Spleen (tissue), 11 donors: Measurements from ENCODE around the gene TET2. TPM values are rescaled to one million over a fixed set of nuclear protein-coding genes. Genes with fewer than 3 reads are reported as not detected.

Experiments used
- DNase-seq: peaks from one replicate; pipeline ENCODE4 v3.0.0-alpha.2; 2020
- H3K27ac ChIP-seq, 8 donors: fragments of 200-600 bp; sonication (generic) in 7 of 8; 1 replicate in 4 of 8; 2 replicates in 4 of 8; pipeline versions ENCODE4 v1.5.0 to v1.8.0; 2016 to 2021; ENCODE audit warnings: inconsistent platforms in 4 of 8, mild to moderate bottlenecking in 4 of 8, moderate library complexity in 1 of 8
- H3K27me3 ChIP-seq, 7 donors: fragments of 200-600 bp; sonication (generic) in 6 of 7; replicated peaks in 1 of 7; 1 replicate in 4 of 7; 2 replicates in 3 of 7; pipeline versions ENCODE4 v1.5.0 to v1.8.0; 2016 to 2021; ENCODE audit warnings: inconsistent platforms in 3 of 7, mild to moderate bottlenecking in 1 of 7
- H3K36me3 ChIP-seq, 6 donors: fragments of 200-600 bp; sonication (generic) in 5 of 6; 1 replicate in 4 of 6; 2 replicates in 2 of 6; pipeline versions ENCODE4 v1.5.0 to v1.8.0; 2016 to 2021; ENCODE audit warnings: inconsistent platforms in 2 of 6
- H3K4me1 ChIP-seq, 6 donors: fragments of 200-600 bp; sonication (generic) in 5 of 6; 1 replicate in 3 of 6; 2 replicates in 3 of 6; pipeline versions ENCODE4 v1.5.0 to v1.8.0; 2016 to 2021; ENCODE audit warnings: inconsistent platforms in 3 of 6
- H3K4me3 ChIP-seq, 8 donors: fragments of 200-600 bp; sonication (generic) in 7 of 8; 1 replicate in 4 of 8; 2 replicates in 4 of 8; pipeline versions ENCODE4 v1.5.0 to v1.8.0; 2016 to 2021; ENCODE audit warnings: inconsistent platforms in 4 of 8, mild to moderate bottlenecking in 4 of 8, moderate library complexity in 2 of 8
- H3K9me3 ChIP-seq, 8 donors: fragments of 200-600 bp; sonication (generic) in 7 of 8; 1 replicate in 4 of 8; 2 replicates in 4 of 8; pipeline versions ENCODE4 v1.5.0 to v1.8.0; 2016 to 2021; ENCODE audit warnings: inconsistent platforms in 4 of 8
- POLR2A ChIP-seq, 3 donors: fragments of 450-650 bp; IDR thresholded peaks; one replicate each; pipeline ENCODE4 v1.5.1; 2017; ENCODE audit warnings: antibody characterized with exemption in 3 of 3, mild to moderate bottlenecking in 1 of 3
- POLR2AphosphoS5 ChIP-seq, 3 donors: sonication (generic); formaldehyde crosslinking; IDR thresholded peaks; one replicate each; pipeline ENCODE4 v1.5.1; 2017; ENCODE audit warnings: antibody characterized with exemption in 3 of 3
- WGBS, 5 donors: extraction: QIAGEN DNeasy Blood & Tissue Kit in 3 of 5; methylation state at CpG; one replicate each; pipeline versions ENCODE4 v1.1.5 to v1.1.7; 2013 to 2018; 5-methylcytosine and 5-hydroxymethylcytosine counted together
- intact Hi-C: fragments of 100-400 bp; cut with DNase I; formaldehyde crosslinking; loops from one replicate; pipeline ENCODE4 v1.15.0; 2023; ENCODE audit warnings: low total_unique reads
- polyA plus RNA-seq, 3 donors: library from polyadenylated mRNA; stranded (reverse); fragments of 200-250 nt; gene quantifications; one replicate each; pipeline ENCODE4 v1.2.1, GENCODE V29; 2013
- total RNA-seq, 7 donors: library from RNA; depleted of rRNA in 3 of 7; stranded (reverse); fragments of >200 nt in 3 of 7; fragmentation: NEBNext Ultra II Directional in 4 of 7; extraction: Animal tissue kit (Norgen Biotek cat#: 25700) in 4 of 7; gene quantifications; one replicate each; pipeline versions ENCODE4 v1.1.0 to v1.2.1, GENCODE V29; 2016 to 2021
- TF ChIP-seq, protein P1 (sequence below), 11 experiments: fragments of 200-600 bp in 7 of 11; fragments of 450-650 bp in 4 of 11; sonication (generic) in 4 of 11; IDR thresholded peaks in 8 of 11; conservative IDR thresholded peaks in 3 of 11; 1 replicate in 7 of 11; 2 replicates in 4 of 11; pipeline versions ENCODE4 v1.4.0 to v1.8.0; 2016 to 2021; ENCODE audit warnings: antibody characterized with exemption in 11 of 11, inconsistent platforms in 4 of 11, mild to moderate bottlenecking in 1 of 11
- donor health status: healthy with polysubstance abuse.
- donor health status: DM: no; HTN: no; CAD: no; lungs with moderate emphysema.
- donor health status: DM: no; HTN: no; CAD: no.
- donor health status: Bipolar disorder and iron deficiency.
- donor health status: healthy.
- donor health status: DM: no; HTN: no; CAD: no.
- donor health status: DM: yes; HTN: yes; CAD: no.

TET2 gene
- total and polyA plus RNA-seq, 10 donors = 2.5 to 70.4 (median 45.0) TPM

DNA sequence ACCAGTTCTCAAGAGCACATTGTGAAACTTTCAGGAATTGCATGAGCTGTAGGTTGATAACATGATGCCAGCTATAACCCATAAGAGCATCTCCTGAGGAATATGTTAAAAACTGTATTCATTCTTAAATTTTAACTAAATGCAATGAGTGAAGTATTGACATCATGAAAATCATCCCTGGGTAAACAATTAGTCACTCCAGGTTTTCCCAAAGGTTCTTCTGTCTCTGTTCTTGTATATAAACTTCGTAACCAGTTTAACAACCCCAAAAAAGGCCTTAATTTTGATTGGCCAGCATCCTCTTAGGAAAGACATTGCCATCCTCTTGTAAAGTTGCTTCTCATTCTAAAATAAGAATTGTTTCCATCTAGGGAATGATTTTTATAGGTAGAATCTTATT lies 80.4 kb downstream of the TET2 start:
- WGBS, 5 donors = 95 to 98% (median 97%) methylated on average over 1 of the region's 1 CpG
- intact Hi-C loops = no loop called here

DNA sequence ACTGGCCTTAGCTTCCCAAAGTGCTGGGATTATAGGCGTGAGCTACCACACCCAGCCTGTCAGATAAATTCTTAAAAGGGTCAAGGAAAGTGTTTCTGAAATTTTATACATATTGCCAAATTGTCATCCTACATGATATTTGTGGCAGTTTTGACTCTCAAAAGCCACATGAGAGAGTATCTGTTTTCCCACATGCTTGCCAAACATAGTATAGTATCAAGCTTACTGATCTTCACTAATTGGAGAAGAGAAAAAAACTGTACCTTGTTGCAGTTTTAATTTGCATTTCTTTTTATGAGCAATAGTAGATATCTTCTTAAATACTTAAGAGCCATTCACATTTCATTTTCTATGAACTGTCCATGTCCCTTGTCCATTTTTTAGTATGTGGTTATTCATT lies 83.6 kb downstream of the TET2 start:
- intact Hi-C loops = no loop called here
- Histone ChIP-seq H3K27ac (no peak overlapping the region), H3K9me3 (no peaks in the 10 kb centered on the region), H3K27me3 (no peaks in the 10 kb centered on the region), H3K36me3 (peaks cover 0 to 17% (median 14%) of the 10 kb centered on the region in 6 donors), H3K4me3 (no peak overlapping the region), H3K4me1 (peaks cover 0 to 17% (median 0%) of the 10 kb centered on the region in 6 donors)
- no peak for DNase-seq
- 89 to 100% (median 94%) methylated on average over 1 of the region's 1 CpG for WGBS, 5 donors
- TF ChIP-seq, protein P1, sequence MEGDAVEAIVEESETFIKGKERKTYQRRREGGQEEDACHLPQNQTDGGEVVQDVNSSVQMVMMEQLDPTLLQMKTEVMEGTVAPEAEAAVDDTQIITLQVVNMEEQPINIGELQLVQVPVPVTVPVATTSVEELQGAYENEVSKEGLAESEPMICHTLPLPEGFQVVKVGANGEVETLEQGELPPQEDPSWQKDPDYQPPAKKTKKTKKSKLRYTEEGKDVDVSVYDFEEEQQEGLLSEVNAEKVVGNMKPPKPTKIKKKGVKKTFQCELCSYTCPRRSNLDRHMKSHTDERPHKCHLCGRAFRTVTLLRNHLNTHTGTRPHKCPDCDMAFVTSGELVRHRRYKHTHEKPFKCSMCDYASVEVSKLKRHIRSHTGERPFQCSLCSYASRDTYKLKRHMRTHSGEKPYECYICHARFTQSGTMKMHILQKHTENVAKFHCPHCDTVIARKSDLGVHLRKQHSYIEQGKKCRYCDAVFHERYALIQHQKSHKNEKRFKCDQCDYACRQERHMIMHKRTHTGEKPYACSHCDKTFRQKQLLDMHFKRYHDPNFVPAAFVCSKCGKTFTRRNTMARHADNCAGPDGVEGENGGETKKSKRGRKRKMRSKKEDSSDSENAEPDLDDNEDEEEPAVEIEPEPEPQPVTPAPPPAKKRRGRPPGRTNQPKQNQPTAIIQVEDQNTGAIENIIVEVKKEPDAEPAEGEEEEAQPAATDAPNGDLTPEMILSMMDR (IDR thresholded peaks at IDR 0.05 in 8 of 11, conservative IDR thresholded peaks at IDR 0.05 in 3 of 11) = no peak
- TF ChIP-seq POLR2A (IDR thresholded peaks at IDR 0.05) = no peak

More for the DNA sequence above, 80.4 kb downstream of the TET2 start:
- Histone ChIP-seq H3K36me3 (no peaks in the 10 kb centered on the region), H3K27ac (no peak overlapping the region), H3K4me1 (peaks cover 0 to 14% (median 2%) of the 10 kb centered on the region in 6 donors), H3K9me3 (no peaks in the 10 kb centered on the region), H3K27me3 (no peaks in the 10 kb centered on the region), H3K4me3 (no peak overlapping the region)
- TF ChIP-seq POLR2AphosphoS5 (IDR thresholded peaks at IDR 0.05) = no peak
- no peak for DNase-seq

DNA sequence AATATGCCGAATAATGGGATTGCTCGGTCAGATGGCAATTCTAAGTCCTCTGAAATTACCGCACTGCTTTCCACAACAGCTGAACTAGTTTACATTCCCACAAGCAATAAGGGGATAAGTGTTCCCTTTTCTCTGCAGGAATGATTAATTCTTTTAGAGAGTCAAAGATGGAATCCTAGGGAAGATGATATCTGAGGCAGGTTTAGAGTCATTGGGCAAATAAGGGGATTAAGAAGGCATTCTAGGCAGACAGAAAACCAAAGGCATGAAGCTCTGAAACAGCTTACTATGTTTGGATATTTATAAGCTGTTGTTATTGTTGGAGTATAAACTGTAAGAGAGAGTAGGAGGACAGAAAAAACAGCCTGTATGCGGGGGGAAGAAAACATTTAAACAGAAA lies 85.7 kb downstream of the TET2 start:
- peaks cover 0 to 38% (median 26%) of the 10 kb centered on the region in 6 donors for H3K36me3 ChIP-seq
- no peak overlapping the region for H3K27ac ChIP-seq
- no peaks in the 10 kb centered on the region for H3K27me3 ChIP-seq
- DNase-seq = no peak
- TF ChIP-seq, protein P1 (IDR thresholded peaks at IDR 0.05 in 8 of 11, conservative IDR thresholded peaks at IDR 0.05 in 3 of 11) = no peak
- TF ChIP-seq POLR2A (IDR thresholded peaks at IDR 0.05) = no peak
- TF ChIP-seq POLR2AphosphoS5 (IDR thresholded peaks at IDR 0.05) = no peak
- H3K4me3 ChIP-seq = no peak overlapping the region
- peaks cover 4 to 33% (median 10%) of the 10 kb centered on the region in 6 donors for H3K4me1 ChIP-seq
- intact Hi-C loops = no loop called here
- H3K9me3 ChIP-seq = no peaks in the 10 kb centered on the region
- WGBS, 5 donors = 96 to 98% (median 97%) methylated on average over 4 of the region's 4 CpGs

DNA sequence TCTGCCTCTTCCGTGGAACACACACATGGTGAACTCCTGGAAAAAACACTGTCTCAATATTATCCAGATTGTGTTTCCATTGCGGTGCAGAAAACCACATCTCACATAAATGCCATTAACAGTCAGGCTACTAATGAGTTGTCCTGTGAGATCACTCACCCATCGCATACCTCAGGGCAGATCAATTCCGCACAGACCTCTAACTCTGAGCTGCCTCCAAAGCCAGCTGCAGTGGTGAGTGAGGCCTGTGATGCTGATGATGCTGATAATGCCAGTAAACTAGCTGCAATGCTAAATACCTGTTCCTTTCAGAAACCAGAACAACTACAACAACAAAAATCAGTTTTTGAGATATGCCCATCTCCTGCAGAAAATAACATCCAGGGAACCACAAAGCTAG lies 87.9 kb downstream of the TET2 start:
- 86 to 96% (median 96%) methylated on average over 4 of the region's 4 CpGs for WGBS, 5 donors
- intact Hi-C loops = no loop called here

More for the DNA sequence above, 87.9 kb downstream of the TET2 start:
- H3K36me3 ChIP-seq = peaks cover 0 to 60% (median 31%) of the 10 kb centered on the region in 6 donors
- DNase-seq = no peak
- no peaks in the 10 kb centered on the region for H3K9me3 ChIP-seq
- no peak overlapping the region for H3K27ac ChIP-seq
- no peaks in the 10 kb centered on the region for H3K27me3 ChIP-seq
- H3K4me3 ChIP-seq = no peak overlapping the region
- H3K4me1 ChIP-seq = peaks cover 4 to 35% (median 10%) of the 10 kb centered on the region in 6 donors
- no peak for TF ChIP-seq POLR2AphosphoS5 (IDR thresholded peaks at IDR 0.05)
- TF ChIP-seq, protein P1 (IDR thresholded peaks at IDR 0.05 in 8 of 11, conservative IDR thresholded peaks at IDR 0.05 in 3 of 11) = no peak
- TF ChIP-seq POLR2A (IDR thresholded peaks at IDR 0.05) = no peak
